Parathyroid adenoma (tissue), 2 donors: ENCODE results near the gene SLC35E2B.
"Not testable (repeated sequence)": the region's sequence is repeated elsewhere in the genome, so short reads cannot be mapped to it uniquely, and the experiment has no call there.

Experiments
- H2AFZ ChIP-seq: fragments of 300-600 bp; sonication (generic); one replicate; pipeline ENCODE4 v1.7.0; 2017; ENCODE audit warnings: antibody characterized with exemption, mild to moderate bottlenecking
- H3K27ac ChIP-seq: fragments of 300-600 bp; sonication (generic); one replicate; pipeline ENCODE4 v1.7.0; 2017
- H3K27me3 ChIP-seq: fragments of 300-600 bp; sonication (generic); one replicate; pipeline ENCODE4 v1.7.0; 2017; ENCODE audit warnings: low read length; ENCODE audit not compliant: control insufficient read depth, insufficient read depth
- H3K36me3 ChIP-seq: fragments of 300-600 bp; sonication (generic); one replicate; pipeline ENCODE4 v1.7.0; 2017; ENCODE audit warnings: low read length; ENCODE audit not compliant: control insufficient read depth, insufficient read depth
- H3K4me1 ChIP-seq: fragments of 300-600 bp; sonication (generic); one replicate; pipeline ENCODE4 v1.7.0; 2017; ENCODE audit warnings: control low read depth
- H3K4me2 ChIP-seq: fragments of 300-600 bp; sonication (generic); one replicate; pipeline ENCODE4 v1.7.0; 2017; ENCODE audit warnings: low read length
- H3K4me3 ChIP-seq: fragments of 300-600 bp; sonication (generic); one replicate; pipeline ENCODE4 v1.7.0; 2017; ENCODE audit warnings: low read depth, low read length
- H3K79me2 ChIP-seq: fragments of 300-600 bp; sonication (generic); one replicate; pipeline ENCODE4 v1.7.0; 2017; ENCODE audit warnings: control low read depth
- H3K9ac ChIP-seq: fragments of 300-600 bp; sonication (generic); one replicate; pipeline ENCODE4 v1.7.0; 2017; ENCODE audit warnings: mild to moderate bottlenecking
- H3K9me3 ChIP-seq: fragments of 300-600 bp; sonication (generic); one replicate; pipeline ENCODE4 v1.7.0; 2017; ENCODE audit warnings: low read length; ENCODE audit not compliant: control insufficient read depth
- TF ChIP-seq, protein P1 (sequence below): fragments of 300-600 bp; sonication (generic); IDR thresholded peaks from one replicate; pipeline ENCODE4 v1.7.0; 2017; ENCODE audit warnings: antibody characterized with exemption, mild to moderate bottlenecking
- donor health status: primary hyperparathyroidism.

The SLC35E2B gene

DNA sequence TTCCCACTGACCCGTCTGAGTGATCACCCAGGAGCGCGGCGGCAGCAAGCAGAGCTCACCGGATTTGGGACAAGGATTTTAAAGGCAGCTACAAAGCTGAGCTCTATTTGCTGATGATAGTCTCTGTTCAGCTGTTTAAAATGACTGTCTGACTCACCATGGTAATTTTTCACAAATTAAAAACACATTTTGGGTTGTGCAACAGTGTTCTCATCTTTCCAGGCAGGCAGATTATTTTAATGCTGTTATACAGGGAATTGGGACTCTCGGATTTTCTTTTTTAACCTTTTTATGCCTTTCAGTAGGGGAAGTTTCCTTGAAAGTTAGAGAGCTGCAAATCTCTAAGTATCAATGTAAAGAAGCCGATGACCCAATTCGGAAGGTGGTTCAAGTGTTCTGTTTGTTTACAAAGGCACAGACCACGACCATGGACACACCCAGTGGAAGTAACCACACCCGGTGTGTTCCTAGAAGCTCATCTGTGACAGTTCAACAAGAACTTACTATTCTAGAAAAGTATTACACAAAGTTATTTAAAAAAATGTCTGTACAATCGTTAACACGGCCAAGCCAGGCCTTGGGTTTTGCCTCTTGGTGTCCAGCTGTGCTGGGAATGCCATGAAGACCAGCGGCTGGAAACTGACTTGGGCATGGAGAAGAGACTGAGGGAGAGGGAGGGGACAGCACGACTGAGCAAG lies 35.9 kb upstream of the SLC35E2B start:
- not testable (repeated sequence) for H3K4me2 ChIP-seq, H3K4me3 ChIP-seq, H2AFZ ChIP-seq, H3K27ac ChIP-seq, H3K36me3 ChIP-seq, H3K9ac ChIP-seq, H3K9me3 ChIP-seq, H3K79me2 ChIP-seq, H3K27me3 ChIP-seq, H3K4me1 ChIP-seq

- not testable (repeated sequence) for H3K9ac ChIP-seq, H2AFZ ChIP-seq, H3K36me3 ChIP-seq, H3K27me3 ChIP-seq, H3K9me3 ChIP-seq, H3K27ac ChIP-seq, H3K4me3 ChIP-seq, H3K4me1 ChIP-seq, H3K4me2 ChIP-seq, H3K79me2 ChIP-seq
Observed at GRCh38 chr1:1727131-1727651, 34.6 kb upstream of the SLC35E2B start.

GRCh38 chr1:1726088-1726487 lies 33.5 kb upstream of the SLC35E2B start:
- not testable (repeated sequence) for H3K4me1 ChIP-seq, H3K9ac ChIP-seq, H3K36me3 ChIP-seq, H3K4me2 ChIP-seq, H3K27ac ChIP-seq, H3K4me3 ChIP-seq, H3K9me3 ChIP-seq, H3K79me2 ChIP-seq, H3K27me3 ChIP-seq, H2AFZ ChIP-seq

- not testable (repeated sequence) for H3K4me1 ChIP-seq, H3K36me3 ChIP-seq, H3K9me3 ChIP-seq, H3K79me2 ChIP-seq, H3K27me3 ChIP-seq
- H2AFZ ChIP-seq: peak within 1 kb of the TSS; percentile 75
- peak within 1 kb of the TSS; percentile 77 for H3K4me3 ChIP-seq
- H3K9ac ChIP-seq: peak within 1 kb of the TSS; percentile 46
- peak within 1 kb of the TSS; percentile 65 for H3K4me2 ChIP-seq
- peak within 1 kb of the TSS; percentile 86 for H3K27ac ChIP-seq
- TF ChIP-seq, protein P1, sequence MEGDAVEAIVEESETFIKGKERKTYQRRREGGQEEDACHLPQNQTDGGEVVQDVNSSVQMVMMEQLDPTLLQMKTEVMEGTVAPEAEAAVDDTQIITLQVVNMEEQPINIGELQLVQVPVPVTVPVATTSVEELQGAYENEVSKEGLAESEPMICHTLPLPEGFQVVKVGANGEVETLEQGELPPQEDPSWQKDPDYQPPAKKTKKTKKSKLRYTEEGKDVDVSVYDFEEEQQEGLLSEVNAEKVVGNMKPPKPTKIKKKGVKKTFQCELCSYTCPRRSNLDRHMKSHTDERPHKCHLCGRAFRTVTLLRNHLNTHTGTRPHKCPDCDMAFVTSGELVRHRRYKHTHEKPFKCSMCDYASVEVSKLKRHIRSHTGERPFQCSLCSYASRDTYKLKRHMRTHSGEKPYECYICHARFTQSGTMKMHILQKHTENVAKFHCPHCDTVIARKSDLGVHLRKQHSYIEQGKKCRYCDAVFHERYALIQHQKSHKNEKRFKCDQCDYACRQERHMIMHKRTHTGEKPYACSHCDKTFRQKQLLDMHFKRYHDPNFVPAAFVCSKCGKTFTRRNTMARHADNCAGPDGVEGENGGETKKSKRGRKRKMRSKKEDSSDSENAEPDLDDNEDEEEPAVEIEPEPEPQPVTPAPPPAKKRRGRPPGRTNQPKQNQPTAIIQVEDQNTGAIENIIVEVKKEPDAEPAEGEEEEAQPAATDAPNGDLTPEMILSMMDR: peak; percentile 40
Observed at GRCh38 chr1:1724035-1724864, 31.7 kb upstream of the SLC35E2B start, which contains the start of gene CDK11A. CDK11A (minus strand) TSS chr1:1724357; CDS start chr1:1722818, 1,539 bp downstream.

DNA sequence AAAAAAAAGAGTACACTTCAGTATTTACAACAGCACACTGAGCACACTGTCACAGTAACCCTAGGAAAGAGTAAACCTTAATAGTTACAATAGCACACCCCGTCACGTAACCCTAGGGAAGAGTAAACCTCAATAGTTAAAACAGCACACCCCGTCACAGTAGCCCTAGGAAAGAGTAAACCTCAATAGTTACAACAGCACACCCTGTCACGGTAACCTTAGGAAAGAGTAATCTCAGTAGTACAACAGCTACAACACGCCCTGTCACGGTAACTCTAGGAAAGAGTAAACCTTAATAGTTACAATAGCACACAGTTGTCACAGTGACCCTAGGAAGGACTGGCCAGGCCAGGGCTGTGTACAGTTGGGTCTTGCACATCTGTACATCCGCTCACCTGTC lies 28.6 kb upstream of the SLC35E2B start:
- H3K27ac ChIP-seq: no peak overlapping the region

DNA sequence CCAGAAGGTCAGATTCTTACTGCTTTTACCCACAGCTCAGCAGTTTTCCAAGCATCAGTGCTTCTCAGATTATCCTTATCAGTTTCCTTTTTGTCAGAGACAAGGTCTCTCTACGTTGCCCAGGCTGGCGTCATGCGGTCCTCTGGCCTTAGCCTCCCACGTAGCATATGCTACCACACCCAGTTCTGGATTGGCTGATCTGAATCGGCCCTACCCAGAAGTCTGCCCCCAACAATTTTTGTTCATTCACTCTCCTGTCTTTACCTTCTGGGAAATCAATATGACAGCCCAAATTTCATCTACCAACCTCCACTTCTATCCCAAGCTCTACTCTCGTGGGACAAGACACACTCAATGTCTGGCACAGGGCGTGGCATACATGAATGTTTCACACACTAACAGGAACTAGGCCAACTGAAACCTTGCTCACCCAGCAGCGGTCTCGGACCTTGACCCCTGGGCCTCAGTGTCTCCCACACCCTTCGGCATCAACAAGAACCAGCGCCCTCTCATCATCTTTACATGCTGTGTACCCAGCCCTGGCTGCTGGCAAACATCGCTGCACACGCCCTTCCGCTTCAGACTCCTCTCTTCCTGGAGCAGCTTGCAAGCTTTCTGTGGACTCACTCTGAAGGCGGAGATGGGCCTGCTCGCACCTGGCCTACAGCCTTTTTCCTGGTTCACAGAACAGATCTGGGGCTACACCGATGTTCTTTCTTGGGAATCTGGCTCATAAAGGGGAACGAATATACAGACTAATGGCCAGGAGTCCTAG lies 22.7 kb upstream of the SLC35E2B start:
- not testable (repeated sequence) for H3K27ac ChIP-seq, H3K4me2 ChIP-seq, H3K9me3 ChIP-seq, H2AFZ ChIP-seq, H3K4me3 ChIP-seq, H3K9ac ChIP-seq, H3K27me3 ChIP-seq, H3K4me1 ChIP-seq, H3K79me2 ChIP-seq, H3K36me3 ChIP-seq

More for the DNA sequence above, 28.6 kb upstream of the SLC35E2B start:
- no peak overlapping the region for H2AFZ ChIP-seq
- TF ChIP-seq, protein P1: no peak
- H3K4me1 ChIP-seq: no peaks in the 10 kb centered on the region
- no peaks in the 10 kb centered on the region for H3K79me2 ChIP-seq
- no peak overlapping the region for H3K4me2 ChIP-seq
- H3K36me3 ChIP-seq: no peaks in the 10 kb centered on the region
- no peaks in the 10 kb centered on the region for H3K27me3 ChIP-seq
- H3K9ac ChIP-seq: no peak overlapping the region
- no peaks in the 10 kb centered on the region for H3K9me3 ChIP-seq
- no peak overlapping the region for H3K4me3 ChIP-seq

- not testable (repeated sequence) for H3K9me3 ChIP-seq, H3K27ac ChIP-seq, H3K36me3 ChIP-seq, H3K9ac ChIP-seq, H2AFZ ChIP-seq, H3K4me1 ChIP-seq, H3K4me2 ChIP-seq, H3K4me3 ChIP-seq, H3K27me3 ChIP-seq, H3K79me2 ChIP-seq
Observed at GRCh38 chr1:1707897-1708296, 15.3 kb upstream of the SLC35E2B start.

- not testable (repeated sequence) for H3K79me2 ChIP-seq, H2AFZ ChIP-seq, H3K4me3 ChIP-seq, H3K4me1 ChIP-seq, H3K27me3 ChIP-seq, H3K9ac ChIP-seq, H3K36me3 ChIP-seq, H3K4me2 ChIP-seq, H3K27ac ChIP-seq, H3K9me3 ChIP-seq
Observed at GRCh38 chr1:1707241-1707640, 14.6 kb upstream of the SLC35E2B start.
